ENCODE measurements around the gene ZNF70.
A peak's percentile ranks its signal among the peaks of the same experiment; 100 is the strongest.

Gene ZNF70

DNA sequence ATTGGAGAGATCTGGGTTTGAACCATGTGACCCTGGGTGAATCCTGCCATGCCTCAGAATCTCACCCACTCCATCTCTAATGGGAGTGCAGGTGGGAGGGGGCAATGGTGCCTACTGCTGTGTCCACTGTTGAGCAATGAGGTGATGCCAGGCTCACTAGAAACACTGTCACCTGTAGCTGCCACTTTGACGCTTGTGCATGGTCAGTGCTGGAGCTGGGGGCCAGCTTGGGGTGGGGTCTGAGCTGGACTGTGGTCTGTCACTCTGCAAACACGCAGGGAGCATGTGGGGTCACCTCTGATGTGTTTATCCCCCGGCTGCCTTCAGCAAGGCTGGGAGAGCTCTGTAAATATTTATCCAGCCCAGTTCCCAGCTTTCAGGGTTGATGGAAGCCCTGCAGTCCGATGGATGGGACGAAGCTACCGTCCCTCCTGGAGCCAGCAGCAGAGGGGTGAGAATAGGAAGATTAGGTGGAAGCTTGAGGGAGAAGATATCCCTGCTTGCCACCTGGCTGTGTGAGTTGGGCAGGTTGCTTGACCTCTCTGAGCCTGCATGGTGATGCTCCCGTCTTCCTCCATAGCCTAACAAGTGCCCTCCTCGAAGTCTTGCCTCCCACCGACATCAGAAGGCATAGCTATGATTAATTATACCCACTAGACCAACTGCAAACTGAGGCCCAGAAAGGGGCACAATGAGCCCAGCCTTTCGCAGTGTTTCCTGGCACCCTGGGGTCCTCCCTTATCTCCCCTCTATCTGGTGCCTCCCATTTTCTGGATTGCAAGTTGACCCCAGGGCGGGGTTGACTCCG lies 23.4 kb upstream of the ZNF70 start:
- TF ChIP-seq, protein P1, sequence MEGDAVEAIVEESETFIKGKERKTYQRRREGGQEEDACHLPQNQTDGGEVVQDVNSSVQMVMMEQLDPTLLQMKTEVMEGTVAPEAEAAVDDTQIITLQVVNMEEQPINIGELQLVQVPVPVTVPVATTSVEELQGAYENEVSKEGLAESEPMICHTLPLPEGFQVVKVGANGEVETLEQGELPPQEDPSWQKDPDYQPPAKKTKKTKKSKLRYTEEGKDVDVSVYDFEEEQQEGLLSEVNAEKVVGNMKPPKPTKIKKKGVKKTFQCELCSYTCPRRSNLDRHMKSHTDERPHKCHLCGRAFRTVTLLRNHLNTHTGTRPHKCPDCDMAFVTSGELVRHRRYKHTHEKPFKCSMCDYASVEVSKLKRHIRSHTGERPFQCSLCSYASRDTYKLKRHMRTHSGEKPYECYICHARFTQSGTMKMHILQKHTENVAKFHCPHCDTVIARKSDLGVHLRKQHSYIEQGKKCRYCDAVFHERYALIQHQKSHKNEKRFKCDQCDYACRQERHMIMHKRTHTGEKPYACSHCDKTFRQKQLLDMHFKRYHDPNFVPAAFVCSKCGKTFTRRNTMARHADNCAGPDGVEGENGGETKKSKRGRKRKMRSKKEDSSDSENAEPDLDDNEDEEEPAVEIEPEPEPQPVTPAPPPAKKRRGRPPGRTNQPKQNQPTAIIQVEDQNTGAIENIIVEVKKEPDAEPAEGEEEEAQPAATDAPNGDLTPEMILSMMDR (IDR thresholded peaks at IDR 0.05; ENCODE audit: control insufficient read depth, insufficient read depth, low read depth, low read length, missing control alignments) = no peak
- DNase-seq (ENCODE audit: low read depth) = no peak
- H3K4me3 ChIP-seq (ENCODE audit: control insufficient read depth, low read depth, low read length) = no peak overlapping the region

DNA sequence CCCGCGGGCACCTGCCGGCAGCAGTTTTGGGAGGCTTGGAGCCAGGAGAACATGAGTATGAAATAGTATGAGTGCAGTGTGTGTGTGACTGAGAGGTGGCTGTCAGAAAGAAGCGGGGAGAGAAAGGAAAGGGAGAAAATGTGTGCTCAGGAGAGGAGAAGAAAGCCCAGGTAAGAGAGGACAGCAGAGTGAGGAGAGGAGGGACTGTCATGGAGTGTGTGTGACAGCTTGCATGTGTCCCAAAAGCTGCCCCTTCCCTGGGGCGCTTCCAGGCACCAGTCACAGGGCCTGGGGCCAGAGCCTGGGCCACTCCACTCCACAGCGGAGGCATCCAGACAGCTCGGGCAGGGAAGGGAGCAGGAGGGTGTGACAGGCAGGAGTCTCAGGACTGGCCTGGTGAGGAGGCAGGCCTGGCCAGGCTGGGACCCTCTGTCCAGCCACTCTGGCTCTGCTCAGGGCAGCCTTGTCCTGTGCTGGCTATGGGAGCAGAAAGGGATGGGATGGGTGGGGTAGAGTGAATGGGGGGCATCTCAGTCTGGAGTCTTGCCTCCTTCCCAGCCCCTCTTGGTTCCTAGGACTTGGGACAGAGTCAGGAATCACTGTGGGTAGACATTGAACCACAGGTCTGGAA lies 22.7 kb upstream of the ZNF70 start:
- peak overlapping the region; percentile 36 for H3K4me3 ChIP-seq (ENCODE audit: control insufficient read depth, low read depth, low read length)
- TF ChIP-seq, protein P1 (IDR thresholded peaks at IDR 0.05; ENCODE audit: control insufficient read depth, insufficient read depth, low read depth, low read length, missing control alignments) = no peak
- DNase-seq (ENCODE audit: low read depth) = no peak

DNA sequence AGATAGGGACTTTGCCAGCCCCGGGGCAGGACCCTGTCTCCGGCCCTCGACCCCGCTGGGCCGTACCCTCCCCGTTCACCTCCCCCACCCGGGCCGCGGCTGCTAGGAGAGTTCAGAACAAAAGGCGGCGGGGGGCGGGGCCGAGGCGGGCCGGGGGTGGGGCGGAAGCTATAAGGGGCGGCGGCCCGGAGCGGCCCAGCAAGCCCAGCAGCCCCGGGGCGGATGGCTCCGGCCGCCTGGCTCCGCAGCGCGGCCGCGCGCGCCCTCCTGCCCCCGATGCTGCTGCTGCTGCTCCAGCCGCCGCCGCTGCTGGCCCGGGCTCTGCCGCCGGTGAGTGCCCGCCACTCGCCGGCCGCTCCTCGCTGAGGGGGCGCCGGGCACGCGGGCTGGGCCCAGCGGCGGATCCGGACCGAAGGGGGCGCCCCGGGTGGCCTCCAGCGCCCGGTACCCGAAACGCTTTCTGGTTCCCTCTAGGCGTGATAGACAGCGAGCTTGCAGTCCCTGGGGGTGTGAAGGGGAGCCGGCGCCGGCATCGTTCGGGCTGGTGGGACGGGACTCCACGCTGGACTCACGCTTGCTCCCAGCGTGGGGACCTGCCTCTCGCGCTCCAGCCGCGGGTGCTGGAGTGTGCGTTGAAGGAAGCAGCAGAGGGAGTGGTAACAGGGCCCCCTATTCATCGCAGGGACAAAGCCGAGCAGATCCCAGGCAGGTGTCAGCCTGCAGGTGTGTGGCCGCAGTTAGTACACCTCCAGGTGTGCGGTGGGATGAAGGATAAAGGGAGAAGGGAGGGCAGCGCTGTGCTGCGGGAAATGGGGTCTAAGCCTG lies 21.9 kb upstream of the ZNF70 start, which contains the start of gene MMP11:
TSS of gene MMP11 (plus strand) at position 201 of the 825 bp plus-strand sequence. CDS start at position 223, 22 bp downstream.
- DNase-seq (ENCODE audit: low read depth) = no peak
- H3K4me3 ChIP-seq (ENCODE audit: control insufficient read depth, low read depth, low read length) = peak within 1 kb of the TSS; percentile 36
- TF ChIP-seq, protein P1 (IDR thresholded peaks at IDR 0.05; ENCODE audit: control insufficient read depth, insufficient read depth, low read depth, low read length, missing control alignments) = peak; percentile 7

DNA sequence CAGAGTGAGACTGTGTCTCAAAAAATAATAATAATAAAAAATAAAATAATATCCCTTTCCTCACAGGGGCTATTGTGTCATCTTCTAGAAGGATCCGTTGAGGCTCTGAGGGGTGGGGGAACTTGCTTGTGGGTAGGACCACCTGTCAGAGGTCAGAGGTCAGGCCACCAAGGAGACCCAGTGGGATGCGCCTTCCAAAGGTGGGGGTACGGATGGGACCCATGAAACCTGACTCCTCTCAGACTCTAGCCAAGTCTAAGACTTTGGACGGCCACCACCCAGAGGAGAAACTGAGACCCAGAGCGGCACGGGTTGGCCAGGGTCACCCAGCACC lies 21.4 kb upstream of the ZNF70 start:
- peak overlapping the region; percentile 34 for H3K4me3 ChIP-seq (ENCODE audit: control insufficient read depth, low read depth, low read length)
- DNase-seq (ENCODE audit: low read depth) = no peak
- TF ChIP-seq, protein P1 (IDR thresholded peaks at IDR 0.05; ENCODE audit: control insufficient read depth, insufficient read depth, low read depth, low read length, missing control alignments) = no peak

DNA sequence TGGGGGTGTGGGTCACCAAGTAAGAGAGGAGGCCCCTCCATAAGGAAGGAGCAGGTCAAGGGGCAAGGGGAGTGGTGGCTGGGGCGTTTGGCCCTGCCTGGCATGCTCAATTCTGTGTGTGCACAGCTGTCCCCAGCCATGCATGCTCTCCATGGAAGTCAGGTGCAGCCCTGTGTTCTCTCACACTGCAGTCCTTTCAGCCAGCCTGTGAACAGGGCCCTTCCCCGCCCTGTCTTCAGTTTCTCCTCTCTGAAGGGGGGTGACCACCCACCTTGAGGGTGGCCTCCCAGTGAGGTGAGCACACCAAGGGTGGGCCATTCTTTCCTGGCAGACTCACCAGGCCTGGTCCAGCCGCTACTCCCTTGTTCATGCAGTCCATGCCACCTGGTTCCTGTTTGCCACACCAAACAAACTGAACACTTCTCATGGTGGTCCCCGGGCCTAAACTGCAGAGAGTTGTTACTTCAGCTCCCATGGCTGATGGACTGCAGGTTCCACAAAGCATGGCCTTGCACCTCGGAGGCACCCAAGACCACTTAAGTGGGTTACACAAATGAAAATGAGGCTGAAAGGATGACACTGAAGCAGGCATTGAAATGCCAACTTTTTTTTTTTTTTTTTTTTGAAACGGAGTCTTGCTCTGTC lies 18.5 kb upstream of the ZNF70 start:
- DNase-seq (ENCODE audit: low read depth) = no peak
- TF ChIP-seq, protein P1 (IDR thresholded peaks at IDR 0.05; ENCODE audit: control insufficient read depth, insufficient read depth, low read depth, low read length, missing control alignments) = no peak
- H3K4me3 ChIP-seq (ENCODE audit: control insufficient read depth, low read depth, low read length) = no peak overlapping the region
